ENCODE results near the gene PLIN4. TPM values are rescaled to one million over a fixed set of nuclear protein-coding genes. Genes with fewer than 3 reads are reported as not detected.

Gene PLIN4
- total RNA-seq, 1 experiment from 2014 or later: 2.3 TPM

DNA sequence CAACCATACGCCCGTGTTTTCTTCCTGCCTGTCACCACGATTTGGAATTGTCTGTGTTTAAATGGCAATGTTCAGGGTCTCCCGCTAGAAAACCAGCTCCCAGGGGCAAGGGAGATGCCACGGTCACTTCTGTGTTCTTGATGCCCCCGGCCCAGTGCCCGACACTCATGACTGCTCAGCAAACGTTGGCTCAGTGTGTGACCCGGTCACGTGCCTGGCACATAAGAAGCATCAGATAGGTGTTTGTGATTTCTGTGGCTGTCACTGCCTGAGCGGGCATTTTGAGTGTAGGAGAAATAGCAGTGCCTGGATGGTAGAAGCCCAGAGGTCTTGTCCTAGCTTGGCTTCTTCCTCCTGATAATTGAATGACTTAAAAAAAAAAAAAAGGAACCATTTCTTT is 30.7 kb downstream of the PLIN4 start:
- TF ChIP-seq RAD21 (IDR thresholded peaks at IDR 0.05; ENCODE audit: low read depth) (no peak), POLR2A (IDR thresholded peaks at IDR 0.05; ENCODE audit: borderline replicate concordance, extremely low read depth, insufficient read depth, insufficient read length) (no peak), MAX (IDR thresholded peaks at IDR 0.05) (no peak), JUND (IDR thresholded peaks at IDR 0.05) (no peak), ZFX (IDR thresholded peaks at IDR 0.05) (no peak), CTCF (IDR thresholded peaks at IDR 0.05 in 2 of 3, conservative IDR thresholded peaks at IDR 0.05 in 1 of 3; ENCODE audit: borderline replicate concordance in 1 of 3, insufficient read depth in 1 of 3, low read depth in 2 of 3, low read length in 2 of 3) (no peak), SRF (IDR thresholded peaks at IDR 0.05; ENCODE audit: low read depth) (no peak), POLR2AphosphoS5 (IDR thresholded peaks at IDR 0.05; ENCODE audit: low read depth, low read length) (no peak), CBX3 (IDR thresholded peaks at IDR 0.05; ENCODE audit: low read depth) (no peak), ZBTB33 (IDR thresholded peaks at IDR 0.05; ENCODE audit: extremely low read depth, insufficient replicate concordance, low read length) (no peak)
- ATAC-seq (no peak), DNase-seq (ENCODE audit: low read depth, low spot score) (no peak)
- intact Hi-C loops (cut with micrococcal nuclease): no loop called here
- Histone ChIP-seq H3K79me2 (ENCODE audit: insufficient read depth, low read length) (peaks cover 2% of the 10 kb centered on the region; the same call in 1 of the 2 replicates), H3K9me3 (ENCODE audit: control insufficient read depth in 1 of 2, insufficient read depth in 1 of 2, low read depth in 1 of 2, low read length in 2 of 2) (peaks cover 0 to 3% of the 10 kb centered on the region in 2 experiments; a peak in 1 of 4 replicates), H3K9me2 (ENCODE audit: insufficient read depth) (no peaks in the 10 kb centered on the region), H3K4me1 (ENCODE audit: control insufficient read depth in 1 of 2, insufficient read depth in 2 of 2, low read length in 2 of 2) (no peaks in the 10 kb centered on the region), H2AFZ (ENCODE audit: low read depth, low read length, poor library complexity, severe bottlenecking) (no peak overlapping the region), H3K36me3 (ENCODE audit: control insufficient read depth in 1 of 2, insufficient read depth in 2 of 2, low read length in 2 of 2) (peaks cover 6 to 19% of the 10 kb centered on the region in 2 experiments; a peak in 3 of 4 replicates), H3K27ac (ENCODE audit: low read depth, low read length) (no peak overlapping the region), H3K27me3 (ENCODE audit: insufficient read depth, low read length) (no peaks in the 10 kb centered on the region), H3K9ac (ENCODE audit: low read length) (no peak overlapping the region), H4K20me1 (ENCODE audit: insufficient read depth) (no peaks in the 10 kb centered on the region), H3K4me3 (replicated peaks in 1 of 2; ENCODE audit: low read depth in 1 of 2, low read length in 2 of 2) (no peak overlapping the region), H3K4me2 (ENCODE audit: low read length) (no peak overlapping the region)
- BruUV-seq (replicated peaks): no TSS peak
- ChIA-PET POLR2A (no interaction called here), CTCF (no interaction called here), RAD21 (ENCODE audit: low non-redundant PET in 1 of 2, low total read pairs in 2 of 2, uncharacterized antibody in 2 of 2, unreplicated experiment in 2 of 2) (no interaction called here)
